GM18873 (cell line): ENCODE measurements around the gene NKIRAS2.

ENCODE experiments used
- ATAC-seq: cut with Tn5 transposase; IDR thresholded peaks from one replicate; pipeline ENCODE4 v1.9.1; 2021; ENCODE audit warnings: mild to moderate bottlenecking, moderate library complexity, moderate number of reproducible peaks; ENCODE audit not compliant: unreplicated experiment, low FRiP score

NKIRAS2 gene

DNA sequence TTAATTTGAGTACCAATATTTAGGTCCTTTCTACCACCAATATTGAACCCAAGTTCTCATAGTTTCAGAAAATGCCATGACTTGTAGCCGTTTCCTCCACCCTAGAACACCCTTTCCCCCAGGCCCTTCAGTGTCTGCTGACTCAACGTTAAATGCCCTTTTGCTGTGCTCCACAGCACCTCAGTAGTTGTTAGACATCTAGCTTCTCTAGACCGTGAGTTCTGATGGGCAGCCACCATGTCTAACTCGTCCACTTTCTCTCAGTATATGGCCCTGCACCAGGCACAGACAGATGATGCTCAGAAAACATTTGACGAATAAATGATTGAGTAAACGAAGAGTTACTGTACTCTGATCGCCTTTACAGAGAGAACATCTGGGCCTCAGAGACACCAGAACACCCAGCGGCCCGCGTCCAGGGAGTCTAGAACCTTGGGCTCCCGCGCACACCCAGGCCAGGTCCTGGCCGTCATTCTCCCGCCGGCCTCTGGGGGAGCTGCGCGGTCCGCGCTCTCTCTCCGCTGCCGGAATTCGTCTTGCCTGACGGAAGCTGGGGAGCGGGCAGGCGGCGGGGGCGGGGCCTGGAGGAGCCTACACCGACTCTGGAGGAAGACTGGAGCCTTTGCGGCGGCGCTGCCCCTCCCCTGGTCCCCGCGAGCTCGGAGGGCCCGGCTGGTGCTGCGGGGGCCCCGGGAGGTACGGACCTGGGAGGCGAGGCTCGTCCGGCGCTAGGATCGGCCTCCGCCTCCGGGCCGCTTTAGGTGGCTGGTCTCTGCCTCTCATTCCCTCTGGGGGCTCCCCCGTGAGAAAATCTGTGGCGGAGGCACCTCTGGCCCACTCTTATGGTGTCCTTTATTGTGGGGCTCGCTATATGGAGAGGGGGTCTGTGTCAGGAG is at the start of gene NKIRAS2:
TSS of gene NKIRAS2 (plus strand) at position 582 of the 896 bp plus-strand sequence. CDS start 1,488 bp downstream, outside the sequence.
- ATAC-seq = no peak

DNA sequence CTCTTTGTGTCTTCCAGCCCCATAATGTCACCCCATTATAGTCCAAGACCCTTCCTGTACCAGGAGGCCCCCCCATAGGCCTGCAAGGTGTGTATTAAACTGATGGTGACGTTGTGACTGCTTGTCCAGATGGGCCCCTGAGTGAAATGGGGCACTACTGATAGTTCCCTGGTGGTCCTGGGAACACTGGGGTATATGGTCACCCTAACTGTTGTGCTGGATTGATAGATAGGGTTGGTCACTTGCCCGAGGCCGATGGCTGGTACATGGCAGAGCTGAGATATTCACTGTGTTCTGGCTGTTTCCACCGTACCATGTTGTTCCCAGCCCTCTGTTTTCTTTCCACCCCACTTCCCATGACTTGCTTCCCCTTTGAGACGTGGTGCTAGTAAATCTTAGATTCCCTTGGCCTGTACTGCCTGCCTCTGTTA is 49.0 kb upstream of the NKIRAS2 start:
- ATAC-seq = no peak

DNA sequence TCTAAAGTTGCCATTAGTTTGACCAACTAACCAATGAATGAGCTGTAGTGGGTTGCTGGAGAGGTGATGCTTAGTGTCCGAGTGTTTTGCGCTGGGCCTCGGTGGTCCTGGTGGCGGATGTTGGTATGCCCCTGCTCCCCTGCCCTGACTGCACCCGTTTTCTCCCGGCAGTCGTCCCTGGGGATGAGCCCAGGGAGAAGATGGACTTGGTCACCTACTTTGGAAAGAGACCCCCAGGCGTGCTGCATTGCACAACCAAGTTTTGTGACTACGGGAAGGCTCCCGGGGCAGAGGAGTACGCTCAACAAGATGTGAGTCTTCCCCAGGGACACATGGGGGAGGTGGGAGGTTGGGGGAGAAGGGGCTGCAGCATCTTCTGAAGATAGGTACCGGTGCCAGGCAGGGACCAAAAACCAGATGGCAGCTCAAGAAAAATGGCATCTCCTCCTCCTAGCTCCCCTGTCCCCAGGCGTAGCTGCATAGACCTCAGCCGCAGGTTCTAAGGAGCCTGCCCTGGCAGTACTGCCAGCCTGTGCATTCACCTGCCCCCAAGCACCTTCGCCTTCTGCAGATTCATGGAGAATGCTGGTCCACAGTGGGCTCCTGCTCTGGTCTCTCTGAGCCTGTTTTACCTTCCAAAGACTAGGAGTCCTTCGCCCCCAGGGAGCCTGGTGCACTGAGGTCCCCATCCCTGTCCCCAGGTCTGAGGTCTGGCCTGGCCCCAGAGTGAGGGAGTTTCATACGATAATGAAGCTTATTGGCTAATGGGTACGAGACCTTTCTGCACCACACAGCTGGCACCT is 48.0 kb upstream of the NKIRAS2 start:
- ATAC-seq = no peak

DNA sequence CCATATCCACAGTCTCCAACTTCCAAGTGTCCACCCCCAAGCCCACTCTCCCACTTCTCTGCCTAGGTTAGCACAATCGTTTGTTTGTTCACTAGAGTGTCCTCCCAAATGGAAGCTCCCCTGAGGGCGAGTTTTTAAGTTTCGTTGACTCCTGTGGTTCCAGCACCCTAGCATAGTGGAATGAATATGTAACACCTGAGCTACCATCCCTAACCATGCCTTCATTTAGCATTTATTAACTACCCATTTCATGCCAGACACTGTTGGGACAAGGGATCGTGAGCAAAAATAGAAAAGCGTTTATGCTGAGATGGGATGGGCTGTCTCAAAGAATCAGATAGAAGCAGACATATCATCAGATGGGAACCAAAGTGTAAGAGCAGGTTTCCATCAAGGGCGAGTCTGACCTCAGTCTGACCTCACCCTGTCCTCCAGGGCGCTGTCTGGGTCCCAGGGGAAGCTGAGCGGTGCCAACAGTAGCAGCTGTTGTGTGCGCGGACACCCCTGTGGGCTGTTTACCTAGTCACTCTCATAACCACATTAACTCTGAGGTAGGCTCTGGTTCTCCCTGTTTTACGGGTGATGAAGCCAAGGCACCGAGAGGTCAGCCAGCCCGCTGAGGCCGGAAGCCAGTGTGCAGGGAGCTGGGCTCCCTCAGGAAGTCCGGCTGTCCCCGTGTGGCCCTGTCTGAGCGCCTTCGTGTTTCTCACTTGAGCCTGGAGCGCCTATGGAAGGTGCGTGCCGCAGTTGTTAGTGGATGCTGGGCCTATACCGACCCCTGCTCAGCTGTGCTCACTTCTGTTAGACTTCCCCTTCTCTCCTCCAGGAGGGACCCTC is 47.1 kb upstream of the NKIRAS2 start:
- ATAC-seq = no peak

DNA sequence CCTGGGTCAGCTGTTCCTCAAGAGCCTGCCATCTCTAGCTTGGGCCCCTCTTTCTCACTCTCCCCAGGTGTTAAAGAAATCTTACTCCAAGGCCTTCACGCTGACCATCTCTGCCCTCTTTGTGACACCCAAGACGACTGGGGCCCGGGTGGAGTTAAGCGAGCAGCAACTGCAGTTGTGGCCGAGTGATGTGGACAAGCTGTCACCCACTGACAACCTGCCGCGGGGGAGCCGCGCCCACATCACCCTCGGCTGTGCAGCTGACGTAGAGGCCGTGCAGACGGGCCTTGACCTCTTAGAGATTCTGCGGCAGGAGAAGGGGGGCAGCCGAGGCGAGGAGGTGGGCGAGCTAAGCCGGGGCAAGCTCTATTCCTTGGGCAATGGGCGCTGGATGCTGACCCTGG is 46.5 kb upstream of the NKIRAS2 start:
- ATAC-seq = no peak

DNA sequence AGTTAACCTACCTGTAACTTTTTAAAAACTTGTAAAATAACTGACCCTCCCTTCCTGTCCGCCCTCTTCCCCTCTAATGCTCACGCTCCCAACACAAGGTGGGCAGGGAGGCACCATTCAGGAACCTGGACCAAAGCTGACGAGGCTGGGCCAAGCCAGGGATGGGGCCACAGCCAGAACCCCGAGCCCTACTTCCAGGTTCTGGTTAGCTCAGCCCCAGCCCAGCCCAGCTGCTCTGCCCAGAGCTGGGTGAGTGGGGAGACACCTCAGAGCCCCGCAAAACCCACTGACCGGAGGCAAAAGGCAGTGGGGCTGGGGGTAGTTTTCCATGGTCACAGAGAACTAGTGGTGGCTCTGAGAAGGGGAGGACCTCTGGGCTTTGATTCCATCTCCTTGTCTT is 45.9 kb upstream of the NKIRAS2 start:
- no peak for ATAC-seq

DNA sequence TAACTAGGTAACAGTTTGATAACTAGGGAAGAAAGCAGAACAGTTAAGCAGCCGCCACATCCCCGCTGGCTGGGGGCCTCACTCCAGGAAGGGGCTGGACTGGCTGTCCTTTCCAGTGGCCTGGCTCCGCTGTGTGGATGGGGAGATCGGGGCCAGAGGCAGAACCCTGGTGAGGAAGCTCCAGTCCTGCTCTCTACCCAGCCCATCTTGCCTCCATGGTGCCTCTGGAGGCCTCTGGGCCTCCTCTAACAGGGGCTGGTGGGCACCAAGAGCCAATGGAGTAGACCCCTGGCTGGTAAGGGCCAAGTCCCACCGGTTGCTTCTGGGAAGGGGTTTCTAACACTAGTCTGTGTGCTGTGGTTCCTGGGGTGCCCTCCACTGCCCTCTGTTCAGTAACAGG is 45.2 kb upstream of the NKIRAS2 start:
- ATAC-seq = no peak

DNA sequence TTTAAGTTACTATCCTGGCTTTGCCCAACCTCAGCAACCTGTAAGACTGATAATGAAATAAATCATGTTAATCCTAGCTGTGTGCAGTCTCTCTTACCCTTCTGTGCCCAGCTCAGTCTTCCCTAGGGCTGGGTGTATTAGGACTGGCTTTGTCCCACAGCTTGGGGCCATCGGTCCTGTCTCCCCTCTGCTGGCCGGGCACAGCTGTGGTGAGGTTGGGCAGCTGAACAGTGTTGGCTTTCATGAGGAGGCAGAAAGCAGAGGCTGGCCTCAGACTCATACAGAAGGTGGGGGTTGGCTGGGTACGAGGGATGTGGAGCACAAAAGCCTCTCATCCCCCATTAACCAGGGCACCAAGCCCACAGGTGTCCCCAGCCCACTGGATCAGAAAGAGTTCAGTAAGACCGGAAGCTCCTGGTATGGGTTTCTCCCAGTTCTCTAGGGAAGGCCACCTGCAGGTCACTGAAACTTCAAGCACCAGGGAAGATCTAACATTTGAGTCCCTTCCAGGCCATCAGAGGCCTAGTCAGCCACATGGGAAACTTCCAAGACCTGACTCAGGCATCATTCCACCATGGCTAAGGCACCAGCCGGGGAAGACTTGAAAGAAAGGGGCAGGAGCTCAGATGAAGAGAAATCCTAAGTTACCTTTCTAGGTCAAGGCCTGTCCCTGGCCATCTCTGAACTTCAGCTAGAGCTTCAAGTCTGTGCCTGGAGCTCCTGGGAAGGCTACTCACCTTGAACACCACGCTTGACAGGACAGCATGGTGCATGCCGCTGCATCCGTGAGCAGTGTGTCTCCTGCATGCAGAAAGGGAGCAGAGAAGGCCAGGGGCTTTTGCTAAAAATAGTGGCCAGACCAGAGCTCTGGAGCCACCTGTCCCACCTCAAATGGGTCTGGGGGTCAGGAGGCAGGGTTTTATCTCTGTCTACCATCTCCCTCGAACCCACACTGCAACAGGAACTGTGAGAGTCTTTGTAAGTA is 44.5 kb upstream of the NKIRAS2 start:
- no peak for ATAC-seq

DNA sequence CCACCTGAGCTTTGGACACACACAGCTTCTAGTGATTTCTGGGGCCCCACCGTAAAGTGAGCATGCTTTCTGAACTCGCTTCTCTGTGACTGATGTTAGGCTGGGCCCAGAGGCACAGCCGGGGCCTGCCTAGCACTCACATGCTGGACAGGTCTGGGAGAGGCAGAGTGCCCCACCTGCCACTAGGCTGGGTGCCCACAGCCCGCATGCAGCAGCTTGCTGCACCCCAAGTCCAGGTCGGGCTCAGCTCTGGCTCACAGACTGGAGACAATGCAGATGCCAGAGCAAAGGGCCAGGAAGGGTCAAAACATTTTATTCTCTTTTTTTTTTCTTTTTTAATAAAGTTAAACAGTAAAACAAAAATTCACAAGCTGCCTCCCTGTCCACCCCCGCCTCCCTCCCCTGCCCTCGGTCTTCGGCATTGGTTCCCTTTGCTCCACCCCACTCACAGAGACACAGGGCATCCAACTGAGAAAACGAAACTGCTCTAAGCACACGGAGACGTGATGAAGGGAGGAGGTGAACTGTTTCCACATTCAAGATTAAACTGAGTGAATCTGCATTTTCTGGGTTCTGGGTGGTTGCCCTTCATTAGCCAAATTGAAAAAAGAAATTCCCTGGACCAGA is 43.6 kb upstream of the NKIRAS2 start:
- ATAC-seq = no peak

DNA sequence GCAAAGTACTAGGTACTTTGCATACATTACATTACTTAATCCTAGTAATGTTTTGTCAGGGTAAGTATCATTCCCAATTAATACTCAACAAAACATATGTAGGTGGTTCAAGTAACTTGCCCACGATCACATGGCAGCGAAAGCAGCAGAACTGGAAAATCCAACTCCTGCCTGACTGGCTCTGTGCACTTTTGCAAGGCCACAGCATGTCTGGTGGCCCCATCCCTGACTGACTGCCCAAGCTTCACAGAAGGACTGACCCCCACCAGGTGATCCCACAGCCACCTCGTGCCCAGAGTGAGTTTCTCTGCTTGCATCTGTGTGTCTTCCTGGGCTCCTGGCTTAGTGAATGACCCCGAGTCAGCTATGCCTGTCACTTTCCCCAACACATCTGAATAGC is 41.9 kb upstream of the NKIRAS2 start:
- no peak for ATAC-seq

DNA sequence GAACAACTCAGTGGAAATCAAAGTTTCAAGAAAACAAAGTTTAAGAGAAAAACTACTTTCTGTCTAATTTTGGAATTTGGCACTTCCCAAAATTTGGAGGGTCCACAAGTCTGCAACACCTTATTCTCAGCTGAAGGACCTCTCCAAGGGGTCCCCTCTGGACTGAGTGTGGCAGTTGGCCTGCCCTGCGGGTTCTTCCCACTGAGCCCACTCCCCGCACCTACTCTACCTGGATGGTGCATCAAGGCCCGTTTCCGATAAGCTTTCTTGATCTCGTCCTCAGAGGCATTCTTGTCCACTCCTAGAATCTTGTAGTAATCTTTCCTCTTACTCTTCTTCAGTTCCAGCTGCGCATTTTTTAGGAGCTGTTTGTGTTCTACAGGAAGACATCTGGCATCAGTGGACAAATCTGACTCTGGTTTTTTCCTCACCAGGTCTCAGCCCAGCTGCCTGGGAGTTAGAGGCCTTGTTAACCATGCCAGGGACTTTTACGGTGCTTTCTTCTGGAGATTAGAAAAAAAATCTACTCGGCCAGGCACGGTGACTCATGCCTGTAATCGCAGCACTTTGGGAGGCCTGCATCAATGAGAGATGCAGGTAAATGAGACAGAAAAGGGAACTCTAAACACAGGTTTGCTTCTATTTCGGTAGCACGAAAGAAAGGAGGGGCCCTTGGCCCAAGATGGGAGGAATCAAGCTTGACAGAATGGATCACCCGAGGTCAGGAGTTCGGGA is 37.7 kb upstream of the NKIRAS2 start:
- no peak for ATAC-seq

DNA sequence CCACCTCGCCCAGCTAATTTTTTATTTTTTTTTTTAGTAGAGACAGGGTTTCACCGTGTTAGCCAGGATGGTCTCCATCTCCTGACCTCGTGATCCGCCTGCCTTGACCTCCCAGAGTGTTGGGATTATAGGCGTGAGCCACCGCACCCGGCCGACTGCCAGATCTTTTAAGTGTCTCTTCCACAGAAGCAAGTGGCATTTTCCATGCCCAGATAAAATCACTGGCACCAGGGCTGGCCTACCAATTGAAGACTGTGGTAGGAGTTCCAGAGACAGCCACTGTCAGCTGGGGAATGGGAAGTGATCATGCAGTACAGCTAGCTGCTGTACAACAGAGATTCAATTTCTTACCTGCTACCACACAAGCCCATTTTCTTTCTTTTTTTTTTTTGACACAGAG is 35.4 kb upstream of the NKIRAS2 start:
- no peak for ATAC-seq

DNA sequence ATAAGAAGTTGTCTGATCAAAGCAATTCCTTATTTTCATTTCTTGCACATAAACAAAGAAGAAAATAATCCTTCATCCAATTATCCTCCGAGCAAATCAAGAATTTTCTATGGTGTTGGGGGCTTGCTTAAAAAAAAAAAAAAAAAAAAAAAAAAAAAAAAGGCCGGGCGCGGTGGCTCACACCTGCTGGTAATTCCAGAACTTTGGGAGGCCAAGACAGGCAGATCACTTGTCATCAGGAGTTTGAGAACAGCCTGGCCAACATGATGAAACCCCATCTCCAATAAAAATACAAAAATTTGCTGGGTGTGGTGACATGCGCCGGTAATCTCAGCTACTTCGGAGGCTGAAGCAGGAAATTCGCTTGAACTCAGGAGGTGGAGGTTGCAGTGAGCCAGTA is 34.0 kb upstream of the NKIRAS2 start:
- no peak for ATAC-seq

DNA sequence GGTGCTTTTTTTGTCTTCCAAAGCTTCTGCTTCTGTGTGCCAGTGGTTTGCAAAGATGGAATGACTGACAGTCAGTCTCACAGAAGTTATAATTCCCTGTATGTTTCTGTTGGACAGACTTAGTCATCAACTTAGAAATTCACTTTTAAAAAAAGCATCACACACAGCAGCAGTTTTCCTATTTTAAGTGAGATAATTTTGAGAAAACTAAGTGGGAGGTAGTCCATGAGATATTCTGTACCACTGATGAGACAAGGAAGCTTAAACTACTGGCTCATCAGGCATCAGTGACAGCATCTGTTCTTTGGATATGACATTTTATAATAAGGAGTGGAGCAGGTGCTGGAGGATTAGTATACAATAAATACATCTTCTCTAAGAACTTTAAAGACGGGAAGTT is 33.3 kb upstream of the NKIRAS2 start:
- ATAC-seq = no peak

DNA sequence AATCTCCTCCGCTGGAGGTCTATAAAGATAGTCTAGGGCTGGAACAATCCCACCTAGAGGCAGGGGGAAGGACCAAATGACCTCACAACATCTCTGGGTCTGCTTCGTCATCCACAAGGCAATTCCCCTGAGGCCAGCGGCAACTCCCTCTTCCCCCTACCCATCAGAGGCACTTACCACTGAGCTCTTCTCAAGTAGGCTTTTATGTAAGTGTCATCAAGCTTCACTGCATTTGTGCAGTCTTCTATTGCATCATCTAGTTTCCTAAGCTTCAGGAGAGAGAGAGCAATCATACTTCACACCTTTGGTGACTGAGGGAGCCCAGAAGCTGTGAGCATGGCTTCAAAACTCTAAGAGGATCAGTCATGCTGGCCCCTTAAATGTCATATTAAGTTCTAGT is 32.2 kb upstream of the NKIRAS2 start:
- no peak for ATAC-seq

DNA sequence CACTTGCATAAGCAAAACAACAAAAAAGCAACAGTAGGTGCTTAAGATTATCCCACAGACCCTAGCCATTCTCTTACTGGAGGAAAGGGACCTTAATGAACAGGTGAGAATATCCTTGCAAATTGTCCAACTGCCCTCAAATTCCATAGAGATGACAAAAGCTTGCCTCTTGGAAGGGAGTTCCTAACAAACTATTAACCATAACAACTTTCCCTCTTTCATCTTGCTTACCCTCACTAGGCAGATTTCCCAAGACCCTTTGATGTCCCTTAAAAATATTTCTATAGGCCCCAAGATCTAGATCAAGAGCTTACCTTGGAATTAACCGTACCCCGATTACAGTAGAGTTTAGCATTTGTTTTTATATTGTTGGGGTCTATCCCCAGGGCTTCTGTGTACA is 31.5 kb upstream of the NKIRAS2 start:
- ATAC-seq = no peak

DNA sequence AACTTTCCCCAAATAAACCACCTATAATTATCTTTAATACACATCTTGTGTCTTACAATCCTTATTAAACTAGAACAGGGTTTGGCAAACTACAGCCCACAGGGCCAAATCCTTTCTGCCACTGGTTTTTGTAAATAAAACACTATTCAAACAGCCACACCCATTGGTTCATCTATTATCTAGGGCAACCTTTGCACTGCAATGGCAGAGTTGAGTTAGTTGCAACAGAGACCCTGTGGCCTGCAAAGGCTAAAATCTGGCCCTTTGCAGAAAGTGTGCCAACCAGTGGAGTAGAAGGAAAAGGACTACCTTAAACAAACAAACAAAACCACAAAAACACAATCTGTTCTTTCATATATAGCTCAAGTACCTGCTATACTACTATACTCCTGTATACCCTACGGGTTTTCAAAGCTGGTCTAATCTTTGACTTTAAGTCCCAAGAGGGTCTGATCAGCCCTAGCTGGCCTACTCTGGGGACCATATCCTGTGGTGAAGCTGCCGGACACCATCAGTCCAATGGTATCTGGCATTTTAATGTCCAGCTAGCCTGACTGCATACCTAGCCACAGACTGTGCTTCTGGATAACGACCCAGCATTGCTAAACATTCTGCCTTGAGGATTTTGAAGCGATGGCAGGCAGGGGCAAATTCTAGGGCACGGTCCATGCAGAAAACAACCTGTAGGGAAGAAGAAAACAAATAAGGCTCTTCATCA is 30.0 kb upstream of the NKIRAS2 start:
- no peak for ATAC-seq

DNA sequence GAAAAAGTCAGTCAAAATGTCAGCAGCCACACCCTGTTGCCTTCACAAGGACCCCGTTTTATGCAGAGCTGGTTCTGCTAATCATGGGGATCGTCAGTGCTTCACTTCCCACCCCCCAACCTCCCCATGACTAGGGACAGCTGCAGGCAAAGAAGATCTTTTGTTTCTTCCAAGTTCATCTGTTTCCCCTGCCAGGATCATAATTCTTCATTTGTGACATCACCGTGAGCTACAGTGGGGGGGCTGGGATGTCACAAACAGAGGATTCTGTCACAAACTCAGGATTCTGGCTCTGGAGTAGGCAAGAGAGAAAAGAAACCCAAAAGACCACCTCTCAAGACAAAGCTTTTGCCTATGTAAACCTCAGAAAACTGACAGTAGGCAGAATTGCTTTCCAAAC is 27.3 kb upstream of the NKIRAS2 start:
- no peak for ATAC-seq
